Measurements from ENCODE around the gene CCDC121. TPM values are rescaled to one million over a fixed set of nuclear protein-coding genes. Genes with fewer than 3 reads are reported as not detected.
A peak's percentile ranks its signal among the peaks of the same experiment; 100 is the strongest.

CCDC121 gene
- 5.6 and 5.7 TPM in 2 replicates for total RNA-seq
- long read RNA-seq, transcript CCDC121-202 (2 exons, 1,472 nt) = minor isoform, 6 of 38 reads
- long read RNA-seq, transcript CCDC121-201 (2 exons, 2,342 nt) = major isoform, 25 of 38 reads
- long read RNA-seq, partial matches to known transcripts = 3 of 38 reads
- long read RNA-seq, other reads (novel, unspliced or antisense) = 1 of 38 reads

- no peak within 1 kb of the TSS for H3K4me3 Mint-ChIP-seq (ENCODE audit: low read depth)
- peak within 1 kb of the TSS; percentile 58 for H3K27ac Mint-ChIP-seq
- peaks cover 3% of the 10 kb centered on the region for H3K36me3 Mint-ChIP-seq (ENCODE audit: insufficient read depth)
- TF ChIP-seq CTCF (IDR thresholded peaks at IDR 0.05; ENCODE audit: unreplicated experiment) = no peak
- H3K9me3 Mint-ChIP-seq (ENCODE audit: low read depth) = no peaks in the 10 kb centered on the region
- H3K27me3 Mint-ChIP-seq = no peaks in the 10 kb centered on the region
- peak; percentile 45 for DNase-seq (ENCODE audit: low spot score, unreplicated experiment)
- peaks cover 5% of the 10 kb centered on the region for H3K4me1 Mint-ChIP-seq (ENCODE audit: low read depth)
Measured at GRCh38 chr2:27628767-27629709, at the start of gene CCDC121, which contains the start of gene GPN1. CCDC121 (minus strand) TSS chr2:27629012; CDS start chr2:27627799, 1,213 bp downstream. GPN1 (plus strand) TSS chr2:27629050; CDS start chr2:27629059, 9 bp downstream.

GRCh38 chr2:27672723-27673486 lies 44.1 kb upstream of the CCDC121 start:
- Mint-ChIP-seq H3K27ac (peak overlapping the region; percentile 82), H3K9me3 (ENCODE audit: low read depth) (no peaks in the 10 kb centered on the region), H3K4me3 (ENCODE audit: low read depth) (no peak overlapping the region), H3K4me1 (ENCODE audit: low read depth) (no peaks in the 10 kb centered on the region), H3K27me3 (no peaks in the 10 kb centered on the region), H3K36me3 (ENCODE audit: insufficient read depth) (peaks cover 20% of the 10 kb centered on the region)
- TF ChIP-seq CTCF (IDR thresholded peaks at IDR 0.05; ENCODE audit: unreplicated experiment) = no peak
- no peak for DNase-seq (ENCODE audit: low spot score, unreplicated experiment)

GRCh38 chr2:27671235-27671634 lies 42.4 kb upstream of the CCDC121 start:
- Mint-ChIP-seq H3K9me3 (ENCODE audit: low read depth) (no peaks in the 10 kb centered on the region), H3K27ac (no peak overlapping the region), H3K4me1 (ENCODE audit: low read depth) (no peaks in the 10 kb centered on the region), H3K36me3 (ENCODE audit: insufficient read depth) (peaks cover 22% of the 10 kb centered on the region), H3K27me3 (no peaks in the 10 kb centered on the region), H3K4me3 (ENCODE audit: low read depth) (no peak overlapping the region)
- DNase-seq (ENCODE audit: low spot score, unreplicated experiment) = no peak
- TF ChIP-seq CTCF (IDR thresholded peaks at IDR 0.05; ENCODE audit: unreplicated experiment) = no peak

- DNase-seq (ENCODE audit: low spot score, unreplicated experiment) = no peak
- peaks cover 15% of the 10 kb centered on the region for H3K36me3 Mint-ChIP-seq (ENCODE audit: insufficient read depth)
- H3K4me3 Mint-ChIP-seq (ENCODE audit: low read depth) = no peak overlapping the region
- H3K27me3 Mint-ChIP-seq = no peaks in the 10 kb centered on the region
- H3K9me3 Mint-ChIP-seq (ENCODE audit: low read depth) = no peaks in the 10 kb centered on the region
- H3K4me1 Mint-ChIP-seq (ENCODE audit: low read depth) = peaks cover 21% of the 10 kb centered on the region
- no peak overlapping the region for H3K27ac Mint-ChIP-seq
- TF ChIP-seq CTCF (IDR thresholded peaks at IDR 0.05; ENCODE audit: unreplicated experiment) = no peak
Measured at GRCh38 chr2:27667446-27667845, 38.6 kb upstream of the CCDC121 start.
